Astrocyte of the cerebellum (primary cell): ENCODE measurements around the gene ZNF367.

Source experiments
- DNase-seq: peaks from one replicate; pipeline ENCODE4 v3.0.0-alpha.2; 2011; ENCODE audit warnings: low read depth
- H3K4me3 ChIP-seq: 2 replicates; pipeline ENCODE4 v1.5.1; 2011; ENCODE audit warnings: mild to moderate bottlenecking, low read depth, low read length, moderate library complexity
- CTCF ChIP-seq: IDR thresholded peaks from 2 replicates; pipeline ENCODE4 v1.5.1; 2012; ENCODE audit warnings: low read length, low read depth, moderate library complexity, mild to moderate bottlenecking; ENCODE audit errors: missing control alignments
- in situ Hi-C: cut with HindIII; loops from 2 replicates; pipeline ENCODE4 v1.10.0; 2017; ENCODE audit warnings: low sequenced_read_pairs

The ZNF367 gene

GRCh38 chr9:96418083-96418919 lies at the start of gene ZNF367:
Gene ZNF367 (minus strand): TSS chr9:96418370. CDS start chr9:96418032, 338 bp downstream.
- peak; percentile 91 for DNase-seq
- H3K4me3 ChIP-seq: peak within 1 kb of the TSS; percentile 89
- TF ChIP-seq CTCF: no peak
- in situ Hi-C loops: no loop called here

GRCh38 chr9:96467784-96468183 lies 49.6 kb upstream of the ZNF367 start:
- in situ Hi-C loops: no loop called here
- no peak for DNase-seq
- no peak for TF ChIP-seq CTCF
- no peak overlapping the region for H3K4me3 ChIP-seq

- no peak overlapping the region for H3K4me3 ChIP-seq
- in situ Hi-C loops: no loop called here
- DNase-seq: no peak
- TF ChIP-seq CTCF: no peak
Observed at GRCh38 chr9:96464426-96464825, 46.3 kb upstream of the ZNF367 start.

GRCh38 chr9:96462541-96462940 lies 44.4 kb upstream of the ZNF367 start:
- DNase-seq: no peak
- in situ Hi-C loops: no loop called here
- no peak for TF ChIP-seq CTCF
- H3K4me3 ChIP-seq: no peak overlapping the region

- DNase-seq: no peak
- no peak for TF ChIP-seq CTCF
- in situ Hi-C loops: no loop called here
- no peak overlapping the region for H3K4me3 ChIP-seq
Observed at GRCh38 chr9:96461336-96461735, 43.2 kb upstream of the ZNF367 start.

- H3K4me3 ChIP-seq: no peak overlapping the region
- in situ Hi-C loops: no loop called here
- no peak for TF ChIP-seq CTCF
- DNase-seq: no peak
Observed at GRCh38 chr9:96460882-96461281, 42.7 kb upstream of the ZNF367 start.
